ENCODE results near the gene METTL4. TPM values are rescaled to one million over a fixed set of nuclear protein-coding genes. Genes with fewer than 3 reads are reported as not detected.

The METTL4 gene
- total RNA-seq, 1 experiment from 2014 or later, result 15.5 TPM

DNA sequence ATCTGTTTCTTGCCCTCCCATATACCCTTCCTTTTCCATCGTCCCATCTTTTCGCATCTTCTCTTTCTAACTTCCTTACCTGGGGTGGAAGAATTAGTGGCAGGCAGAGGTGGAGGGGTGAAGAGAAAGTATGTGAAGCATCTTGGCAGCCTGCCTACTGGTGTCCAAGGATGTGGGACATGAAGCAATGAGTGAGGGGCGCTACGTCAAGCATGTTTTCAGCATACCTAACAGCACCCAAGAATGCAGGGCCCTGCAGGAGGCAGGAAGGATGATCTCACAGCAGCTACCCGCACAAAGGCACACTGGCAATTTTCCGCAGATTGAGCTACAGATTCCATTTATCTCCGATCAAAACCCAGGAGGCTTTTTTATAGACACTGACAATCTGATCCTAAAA lies 42.2 kb downstream of the METTL4 start:
- RAD21 ChIA-PET (ENCODE audit: low non-redundant PET in 1 of 2, low total read pairs in 2 of 2, uncharacterized antibody in 2 of 2, unreplicated experiment in 2 of 2), result no interaction called here
- TF ChIP-seq YY1 (IDR thresholded peaks at IDR 0.05; ENCODE audit: extremely low read depth, insufficient replicate concordance, low read depth, low read length), result no peak
- no peak for TF ChIP-seq TCF7L2 (IDR thresholded peaks at IDR 0.05; ENCODE audit: borderline replicate concordance, extremely low read depth, insufficient read depth, insufficient read length)

DNA sequence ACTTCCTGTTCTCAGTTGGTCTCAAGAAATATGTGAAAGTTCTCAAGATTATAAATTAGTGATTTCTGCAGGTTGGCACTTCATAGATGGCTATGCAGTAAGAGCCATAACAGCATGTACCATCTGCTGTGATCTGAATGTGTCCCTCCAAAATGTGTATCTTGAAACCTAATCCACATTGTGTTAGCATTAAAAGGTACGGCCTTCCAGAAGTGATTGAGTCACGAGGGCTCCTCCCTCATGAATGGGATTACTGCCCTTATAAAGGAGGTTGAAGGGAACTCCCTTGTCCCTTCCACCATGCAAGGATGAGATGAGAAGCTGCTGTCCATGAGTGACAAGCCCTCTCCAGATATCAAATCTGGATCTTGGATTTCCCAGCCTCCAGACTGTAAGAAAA lies 45.0 kb downstream of the METTL4 start:
- Histone ChIP-seq H3K9me2 (ENCODE audit: insufficient read depth) (no peaks in the 10 kb centered on the region), H3K4me2 (ENCODE audit: low read length) (no peak overlapping the region), H3K27ac (ENCODE audit: low read depth, low read length) (no peak overlapping the region), H3K36me3 (ENCODE audit: control insufficient read depth in 1 of 2, insufficient read depth in 2 of 2, low read length in 2 of 2) (no peaks in the 10 kb centered on the region), H3K27me3 (ENCODE audit: insufficient read depth, low read length) (no peaks in the 10 kb centered on the region), H3K4me3 (replicated peaks in 1 of 2; ENCODE audit: low read depth in 1 of 2, low read length in 2 of 2) (no peak overlapping the region), H3K4me1 (ENCODE audit: control insufficient read depth in 1 of 2, insufficient read depth in 2 of 2, low read length in 2 of 2) (no peaks in the 10 kb centered on the region), H3K79me2 (ENCODE audit: insufficient read depth, low read length) (no peaks in the 10 kb centered on the region), H2AFZ (ENCODE audit: low read depth, low read length, poor library complexity, severe bottlenecking) (no peak overlapping the region), H3K9me3 (ENCODE audit: control insufficient read depth in 1 of 2, insufficient read depth in 1 of 2, low read depth in 1 of 2, low read length in 2 of 2) (no peaks in the 10 kb centered on the region), H3K9ac (ENCODE audit: low read length) (no peak overlapping the region), H4K20me1 (ENCODE audit: insufficient read depth) (no peaks in the 10 kb centered on the region)
- ATAC-seq (no peak), DNase-seq (ENCODE audit: low read depth, low spot score) (no peak)
- POLR2A ChIA-PET, result no interaction called here
- RAD21 ChIA-PET (ENCODE audit: low non-redundant PET in 1 of 2, low total read pairs in 2 of 2, uncharacterized antibody in 2 of 2, unreplicated experiment in 2 of 2), result no interaction called here
- CTCF ChIA-PET, result no interaction called here
- intact Hi-C loops (cut with micrococcal nuclease), result no loop called here
- BruUV-seq (replicated peaks), result no TSS peak
- TF ChIP-seq POLR2AphosphoS5 (IDR thresholded peaks at IDR 0.05; ENCODE audit: low read depth, low read length) (no peak), ZBTB33 (IDR thresholded peaks at IDR 0.05; ENCODE audit: extremely low read depth, insufficient replicate concordance, low read length) (no peak), TCF7L2 (IDR thresholded peaks at IDR 0.05; ENCODE audit: borderline replicate concordance, extremely low read depth, insufficient read depth, insufficient read length) (no peak), EGR1 (IDR thresholded peaks at IDR 0.05; ENCODE audit: low read depth) (no peak), SRF (IDR thresholded peaks at IDR 0.05; ENCODE audit: low read depth) (no peak), POLR2A (IDR thresholded peaks at IDR 0.05; ENCODE audit: borderline replicate concordance, extremely low read depth, insufficient read depth, insufficient read length) (no peak), EZH2phosphoT487 (IDR thresholded peaks at IDR 0.05; ENCODE audit: borderline replicate concordance) (no peak), EZH2 (IDR thresholded peaks at IDR 0.05) (no peak), REST (IDR thresholded peaks at IDR 0.05; ENCODE audit: low read depth) (no peak)
- TF ChIP-seq, protein P1, sequence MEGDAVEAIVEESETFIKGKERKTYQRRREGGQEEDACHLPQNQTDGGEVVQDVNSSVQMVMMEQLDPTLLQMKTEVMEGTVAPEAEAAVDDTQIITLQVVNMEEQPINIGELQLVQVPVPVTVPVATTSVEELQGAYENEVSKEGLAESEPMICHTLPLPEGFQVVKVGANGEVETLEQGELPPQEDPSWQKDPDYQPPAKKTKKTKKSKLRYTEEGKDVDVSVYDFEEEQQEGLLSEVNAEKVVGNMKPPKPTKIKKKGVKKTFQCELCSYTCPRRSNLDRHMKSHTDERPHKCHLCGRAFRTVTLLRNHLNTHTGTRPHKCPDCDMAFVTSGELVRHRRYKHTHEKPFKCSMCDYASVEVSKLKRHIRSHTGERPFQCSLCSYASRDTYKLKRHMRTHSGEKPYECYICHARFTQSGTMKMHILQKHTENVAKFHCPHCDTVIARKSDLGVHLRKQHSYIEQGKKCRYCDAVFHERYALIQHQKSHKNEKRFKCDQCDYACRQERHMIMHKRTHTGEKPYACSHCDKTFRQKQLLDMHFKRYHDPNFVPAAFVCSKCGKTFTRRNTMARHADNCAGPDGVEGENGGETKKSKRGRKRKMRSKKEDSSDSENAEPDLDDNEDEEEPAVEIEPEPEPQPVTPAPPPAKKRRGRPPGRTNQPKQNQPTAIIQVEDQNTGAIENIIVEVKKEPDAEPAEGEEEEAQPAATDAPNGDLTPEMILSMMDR (IDR thresholded peaks at IDR 0.05 in 2 of 3, conservative IDR thresholded peaks at IDR 0.05 in 1 of 3; ENCODE audit: borderline replicate concordance in 1 of 3, insufficient read depth in 1 of 3, low read depth in 2 of 3, low read length in 2 of 3), result no peak
- TF ChIP-seq, protein P2, sequence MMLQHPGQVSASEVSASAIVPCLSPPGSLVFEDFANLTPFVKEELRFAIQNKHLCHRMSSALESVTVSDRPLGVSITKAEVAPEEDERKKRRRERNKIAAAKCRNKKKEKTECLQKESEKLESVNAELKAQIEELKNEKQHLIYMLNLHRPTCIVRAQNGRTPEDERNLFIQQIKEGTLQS (IDR thresholded peaks at IDR 0.05), result no peak

More for the DNA sequence above, 42.2 kb downstream of the METTL4 start:
- Histone ChIP-seq H2AFZ (ENCODE audit: low read depth, low read length, poor library complexity, severe bottlenecking) (no peak overlapping the region), H3K9me2 (ENCODE audit: insufficient read depth) (no peaks in the 10 kb centered on the region), H3K9me3 (ENCODE audit: control insufficient read depth in 1 of 2, insufficient read depth in 1 of 2, low read depth in 1 of 2, low read length in 2 of 2) (no peaks in the 10 kb centered on the region), H3K4me2 (ENCODE audit: low read length) (no peak overlapping the region), H3K27ac (ENCODE audit: low read depth, low read length) (no peak overlapping the region), H4K20me1 (ENCODE audit: insufficient read depth) (no peaks in the 10 kb centered on the region), H3K27me3 (ENCODE audit: insufficient read depth, low read length) (no peaks in the 10 kb centered on the region), H3K9ac (ENCODE audit: low read length) (no peak overlapping the region), H3K4me1 (ENCODE audit: control insufficient read depth in 1 of 2, insufficient read depth in 2 of 2, low read length in 2 of 2) (no peaks in the 10 kb centered on the region), H3K36me3 (ENCODE audit: control insufficient read depth in 1 of 2, insufficient read depth in 2 of 2, low read length in 2 of 2) (no peaks in the 10 kb centered on the region), H3K4me3 (replicated peaks in 1 of 2; ENCODE audit: low read depth in 1 of 2, low read length in 2 of 2) (no peak overlapping the region), H3K79me2 (ENCODE audit: insufficient read depth, low read length) (no peaks in the 10 kb centered on the region)
- POLR2A ChIA-PET, result no interaction called here
- ATAC-seq, result no peak
- DNase-seq (ENCODE audit: low read depth, low spot score), result no peak
- CTCF ChIA-PET, result no interaction called here
- intact Hi-C loops (cut with micrococcal nuclease), result no loop called here
- BruUV-seq (replicated peaks), result no TSS peak
